H54 (cell line): ENCODE results near the gene PEAR1.

Experiments
- DNase-seq: peaks from one replicate; pipeline ENCODE4 v3.0.0; 2011; ENCODE audit warnings: low spot score, mixed read lengths; ENCODE audit not compliant: insufficient read length
- FAIRE-seq: peaks from 3 replicates; lab custom pipeline; 2011; peaks lifted over from hg19 to GRCh38; lab: Jason Lieb, UNC
- POLR2A ChIP-seq: IDR thresholded peaks from 2 replicates; pipeline ENCODE4 v1.6.1; 2011; ENCODE audit warnings: low read depth, mild to moderate bottlenecking, low read length

Gene PEAR1, protein sequence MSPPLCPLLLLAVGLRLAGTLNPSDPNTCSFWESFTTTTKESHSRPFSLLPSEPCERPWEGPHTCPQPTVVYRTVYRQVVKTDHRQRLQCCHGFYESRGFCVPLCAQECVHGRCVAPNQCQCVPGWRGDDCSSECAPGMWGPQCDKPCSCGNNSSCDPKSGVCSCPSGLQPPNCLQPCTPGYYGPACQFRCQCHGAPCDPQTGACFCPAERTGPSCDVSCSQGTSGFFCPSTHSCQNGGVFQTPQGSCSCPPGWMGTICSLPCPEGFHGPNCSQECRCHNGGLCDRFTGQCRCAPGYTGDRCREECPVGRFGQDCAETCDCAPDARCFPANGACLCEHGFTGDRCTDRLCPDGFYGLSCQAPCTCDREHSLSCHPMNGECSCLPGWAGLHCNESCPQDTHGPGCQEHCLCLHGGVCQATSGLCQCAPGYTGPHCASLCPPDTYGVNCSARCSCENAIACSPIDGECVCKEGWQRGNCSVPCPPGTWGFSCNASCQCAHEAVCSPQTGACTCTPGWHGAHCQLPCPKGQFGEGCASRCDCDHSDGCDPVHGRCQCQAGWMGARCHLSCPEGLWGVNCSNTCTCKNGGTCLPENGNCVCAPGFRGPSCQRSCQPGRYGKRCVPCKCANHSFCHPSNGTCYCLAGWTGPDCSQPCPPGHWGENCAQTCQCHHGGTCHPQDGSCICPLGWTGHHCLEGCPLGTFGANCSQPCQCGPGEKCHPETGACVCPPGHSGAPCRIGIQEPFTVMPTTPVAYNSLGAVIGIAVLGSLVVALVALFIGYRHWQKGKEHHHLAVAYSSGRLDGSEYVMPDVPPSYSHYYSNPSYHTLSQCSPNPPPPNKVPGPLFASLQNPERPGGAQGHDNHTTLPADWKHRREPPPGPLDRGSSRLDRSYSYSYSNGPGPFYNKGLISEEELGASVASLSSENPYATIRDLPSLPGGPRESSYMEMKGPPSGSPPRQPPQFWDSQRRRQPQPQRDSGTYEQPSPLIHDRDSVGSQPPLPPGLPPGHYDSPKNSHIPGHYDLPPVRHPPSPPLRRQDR

DNA sequence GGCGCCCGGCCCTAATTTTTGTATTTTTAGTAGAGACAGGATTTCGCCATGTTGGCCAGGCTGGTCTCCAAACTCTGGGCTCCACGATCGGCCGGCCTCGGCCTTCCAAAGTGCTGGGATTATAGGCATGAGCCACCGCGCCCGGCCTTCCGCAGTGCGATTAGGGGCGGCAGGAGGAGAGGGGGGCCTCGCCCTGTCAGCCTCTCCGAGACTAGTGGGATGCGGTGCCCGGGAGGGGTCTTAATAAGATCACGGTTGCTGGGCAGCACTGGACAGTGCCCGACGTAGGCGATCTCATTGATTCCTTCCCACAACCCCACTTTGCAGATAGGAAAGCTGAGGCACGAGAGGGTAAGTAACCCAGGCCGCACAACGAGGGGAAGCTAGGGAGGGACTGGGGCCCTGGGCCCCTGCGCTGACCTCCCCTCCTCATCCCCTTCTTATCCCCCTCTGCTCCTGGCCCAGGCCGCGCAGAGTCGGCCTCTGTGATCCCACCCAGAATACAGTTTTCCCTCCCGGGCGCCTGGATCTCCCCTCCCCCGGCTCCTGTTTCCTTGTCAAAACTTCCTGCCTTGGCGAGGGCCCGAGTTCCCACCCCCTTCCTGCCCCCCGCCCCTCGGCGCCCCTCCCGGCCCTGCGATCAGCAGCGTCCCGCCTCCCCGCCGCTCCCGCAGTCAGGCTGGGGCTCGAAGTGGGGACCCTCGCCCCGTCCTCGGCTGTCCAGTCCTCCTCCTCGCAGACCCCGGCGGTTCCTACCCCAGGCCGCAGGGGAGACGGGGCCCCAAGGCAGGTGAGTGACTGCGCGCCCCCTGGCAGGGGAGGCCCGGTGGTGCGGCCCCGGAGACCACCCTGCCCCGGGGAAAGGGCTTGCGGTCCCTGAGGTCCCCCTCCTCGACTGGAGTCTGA lies at the start of gene PEAR1:
TSS of gene PEAR1 (plus strand) at position 671 of the 906 bp plus-strand sequence. CDS start 10,209 bp downstream, outside the sequence.
- no peak for DNase-seq
- no peak for FAIRE-seq
- no peak for TF ChIP-seq POLR2A

DNA sequence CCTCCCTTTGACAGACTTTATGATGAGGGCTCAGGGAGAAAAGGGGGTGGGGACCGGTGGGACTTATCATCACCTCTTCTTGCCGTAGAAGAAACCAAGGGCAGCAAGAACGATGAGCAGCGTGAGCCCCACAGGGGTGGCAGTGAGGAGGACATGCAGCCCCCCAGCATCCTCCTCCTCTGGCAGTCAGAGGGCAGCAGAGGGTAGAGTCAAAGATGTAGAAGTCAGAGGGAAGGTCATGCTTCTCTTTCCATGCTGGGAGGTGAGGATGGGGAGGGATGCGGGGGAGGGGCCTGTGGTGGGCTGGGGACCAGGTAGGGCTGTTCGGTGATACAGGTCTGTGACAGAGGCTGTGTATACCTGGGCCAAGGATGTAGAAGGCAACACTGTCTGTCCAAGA lies 49.4 kb upstream of the PEAR1 start:
- DNase-seq (no peak), FAIRE-seq (no peak)
- no peak for TF ChIP-seq POLR2A

DNA sequence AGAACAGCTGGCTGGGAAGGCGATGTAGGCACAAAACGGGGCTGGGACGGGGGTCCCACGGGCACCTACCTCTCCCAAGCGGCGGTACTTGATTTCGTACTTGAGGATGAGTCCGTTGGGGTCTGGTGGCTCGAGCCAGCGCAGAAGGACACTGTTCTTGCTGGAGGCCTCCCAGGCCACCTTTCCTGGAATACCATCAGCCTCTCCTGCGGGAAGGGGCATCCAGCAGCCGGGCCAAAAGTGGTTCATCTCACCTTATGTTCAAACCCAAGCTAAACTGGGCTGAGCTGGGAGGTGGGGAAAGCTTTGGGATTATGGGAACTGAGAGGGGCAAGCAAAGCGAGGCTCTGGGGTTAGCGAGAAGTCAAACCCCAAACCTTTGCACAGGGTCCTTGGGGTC lies 48.9 kb upstream of the PEAR1 start:
- no peak for TF ChIP-seq POLR2A
- DNase-seq = no peak
- FAIRE-seq = no peak

DNA sequence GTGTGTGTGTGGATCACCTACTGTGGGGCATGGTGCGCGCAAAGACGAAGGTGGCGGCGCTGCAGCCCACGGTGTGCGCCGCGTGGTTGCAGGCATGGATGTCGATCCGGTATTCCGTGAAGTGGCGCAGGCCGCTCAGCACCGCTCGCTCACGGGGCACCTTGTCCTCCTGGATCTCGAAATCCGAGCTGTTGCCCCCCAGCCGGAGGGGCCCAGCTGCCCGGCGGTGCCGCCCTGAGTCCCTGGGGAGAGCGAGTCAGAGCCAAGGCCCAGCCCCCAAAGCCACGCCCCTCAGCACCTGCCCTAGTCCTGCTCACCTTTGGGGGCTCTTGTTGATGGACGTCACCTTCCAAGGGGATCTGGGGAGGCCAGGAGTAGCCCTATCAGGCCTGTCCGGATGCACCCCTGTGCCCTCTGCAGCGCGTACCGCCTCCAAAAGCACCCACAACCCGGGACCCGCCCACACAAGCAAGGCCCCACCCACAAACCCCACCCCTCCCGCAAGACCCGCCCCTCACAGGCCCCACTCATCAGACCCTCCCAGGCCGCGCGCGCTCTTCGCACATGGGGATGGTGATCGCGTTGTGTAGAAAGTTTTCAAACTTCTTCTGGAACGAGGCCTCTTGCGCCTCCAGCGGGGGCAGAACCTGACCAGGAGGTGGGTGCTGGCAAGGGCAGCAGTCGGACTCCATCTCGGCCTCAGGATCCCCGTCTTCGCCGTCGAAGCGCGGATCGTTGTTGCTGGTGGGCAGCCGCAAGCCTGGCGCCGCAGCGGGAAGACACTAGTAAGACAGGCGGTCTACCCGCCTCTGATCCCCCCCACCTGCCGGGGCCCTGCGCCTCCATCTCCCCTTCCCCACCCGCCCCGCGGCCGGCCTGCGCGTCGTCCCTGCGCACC lies 48.2 kb upstream of the PEAR1 start:
- FAIRE-seq (no peak), DNase-seq (no peak)
- TF ChIP-seq POLR2A = no peak

DNA sequence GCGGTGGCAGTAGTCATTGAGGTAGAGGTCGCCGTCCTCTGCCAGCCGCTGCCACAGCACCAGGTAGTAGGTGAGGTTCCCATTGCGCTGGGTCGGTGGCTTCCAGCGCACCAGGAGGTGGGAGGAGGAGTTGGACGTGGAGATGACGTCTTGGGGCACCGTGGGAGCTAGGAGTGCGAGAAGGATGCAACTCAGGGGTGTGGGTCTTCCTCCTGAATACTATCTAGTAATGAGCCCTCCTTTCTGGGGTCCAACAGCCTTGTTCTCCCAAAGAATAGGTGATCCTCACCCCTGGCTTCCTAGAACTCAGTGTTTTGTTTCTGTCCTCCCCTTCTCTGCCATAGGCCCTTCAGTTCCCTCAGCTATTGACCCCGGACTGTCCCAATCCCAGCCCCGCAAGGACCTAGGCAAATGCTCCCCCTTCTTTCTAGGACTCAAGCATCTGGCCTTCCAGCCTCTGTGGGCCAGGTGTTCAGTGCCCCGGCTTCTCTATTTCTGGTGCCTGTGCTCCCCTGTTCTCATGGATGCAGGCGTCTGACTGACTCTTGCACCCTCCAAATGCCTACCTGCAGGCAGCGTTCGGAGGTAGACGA lies 47.5 kb upstream of the PEAR1 start:
- TF ChIP-seq POLR2A = no peak
- FAIRE-seq = no peak
- DNase-seq = no peak

DNA sequence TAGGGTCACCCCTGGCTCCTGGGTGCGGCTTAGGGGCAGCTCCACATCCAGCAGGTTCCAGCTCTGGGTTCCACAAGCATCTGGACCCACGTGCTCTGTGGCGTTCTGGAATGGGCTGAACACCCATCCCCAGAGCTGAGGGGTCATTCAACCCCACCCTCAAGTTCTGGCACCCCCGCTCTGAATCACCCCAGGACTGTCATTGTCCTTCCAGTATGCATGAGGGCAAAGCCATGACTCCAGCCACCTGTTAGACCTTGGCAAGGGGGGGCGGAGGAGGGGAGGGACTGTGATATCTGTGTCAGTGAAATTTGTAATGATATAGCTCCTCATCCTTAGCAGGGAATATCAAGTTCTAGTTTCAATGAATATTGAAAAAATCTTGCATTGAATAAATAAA lies 46.9 kb upstream of the PEAR1 start:
- DNase-seq (no peak), FAIRE-seq (no peak)
- no peak for TF ChIP-seq POLR2A

DNA sequence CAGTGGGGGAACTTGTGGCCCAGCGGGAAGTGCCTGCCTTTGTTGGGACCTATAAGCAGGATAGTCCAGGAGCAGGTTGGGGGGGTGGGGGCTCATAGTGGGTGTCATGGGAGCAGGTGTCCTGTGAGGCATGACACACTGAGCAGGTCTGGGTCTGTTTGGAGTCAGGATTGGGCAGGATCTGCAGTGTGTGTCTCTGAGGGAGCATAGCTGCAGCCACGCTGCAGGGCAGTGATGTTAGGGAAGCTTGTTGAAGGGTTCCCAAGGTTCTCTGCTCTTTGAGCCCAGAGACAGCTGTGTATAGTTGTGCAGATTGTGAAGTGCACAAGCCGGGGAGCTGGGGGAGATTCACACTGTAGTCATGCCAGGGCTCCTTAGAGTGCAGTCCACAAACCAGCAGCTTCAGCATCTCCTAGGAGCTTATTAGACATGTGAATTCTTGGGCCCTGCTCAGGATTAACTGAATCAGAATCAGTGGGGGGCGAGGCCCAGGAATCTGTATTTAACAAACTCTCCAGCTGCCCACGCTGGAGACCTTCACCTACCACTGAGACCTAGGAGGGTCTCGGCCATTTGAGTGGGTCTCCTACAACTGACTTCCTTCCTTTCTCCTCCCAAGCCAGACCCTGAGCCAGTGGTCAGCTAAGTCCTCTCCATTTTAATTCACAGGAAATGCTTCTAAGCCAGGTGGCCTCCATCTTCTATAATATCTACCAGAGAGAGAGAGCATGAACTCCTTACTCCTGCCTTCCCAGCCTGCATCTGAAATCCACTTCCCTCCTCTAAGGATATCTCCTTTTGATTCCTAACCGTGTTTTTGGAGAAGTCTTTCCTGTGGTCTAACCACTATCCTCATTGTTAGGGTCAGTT lies 45.7 kb upstream of the PEAR1 start:
- TF ChIP-seq POLR2A = no peak
- FAIRE-seq = no peak
- no peak for DNase-seq

DNA sequence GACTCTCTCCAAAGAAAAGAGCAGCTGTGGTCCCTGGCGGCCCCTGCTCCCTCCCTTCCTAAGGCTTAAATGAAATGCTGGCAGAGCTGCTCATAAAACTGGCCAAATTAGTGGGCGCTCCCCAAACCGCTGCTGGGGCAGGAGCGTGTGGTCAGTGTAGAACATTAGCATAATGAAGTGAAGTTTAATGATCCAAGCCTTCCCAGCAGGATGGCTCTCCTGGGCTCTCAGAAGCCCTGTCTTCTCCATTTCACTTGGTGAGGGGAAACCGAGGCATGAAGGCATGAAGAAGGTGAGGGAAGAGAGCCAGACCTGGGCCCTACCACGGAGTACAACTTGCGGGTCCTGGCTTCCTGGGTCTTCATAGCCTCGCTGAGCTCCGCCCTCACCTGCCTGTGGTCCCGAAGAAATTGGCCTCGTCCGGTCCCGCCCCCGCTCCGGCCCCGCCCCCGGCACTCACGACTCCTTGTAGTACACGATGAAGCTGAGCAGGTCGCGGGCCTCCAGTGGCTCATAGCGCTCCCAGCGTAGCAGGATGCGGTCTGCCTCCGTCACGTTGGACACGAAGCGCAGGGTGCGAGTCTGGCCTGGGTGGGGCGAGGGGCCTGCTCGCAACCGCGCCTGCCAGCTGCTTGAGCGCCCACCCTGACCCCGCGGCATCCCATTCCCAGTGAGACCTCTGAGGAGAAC lies 44.9 kb upstream of the PEAR1 start:
- no peak for TF ChIP-seq POLR2A
- FAIRE-seq (no peak), DNase-seq (no peak)

DNA sequence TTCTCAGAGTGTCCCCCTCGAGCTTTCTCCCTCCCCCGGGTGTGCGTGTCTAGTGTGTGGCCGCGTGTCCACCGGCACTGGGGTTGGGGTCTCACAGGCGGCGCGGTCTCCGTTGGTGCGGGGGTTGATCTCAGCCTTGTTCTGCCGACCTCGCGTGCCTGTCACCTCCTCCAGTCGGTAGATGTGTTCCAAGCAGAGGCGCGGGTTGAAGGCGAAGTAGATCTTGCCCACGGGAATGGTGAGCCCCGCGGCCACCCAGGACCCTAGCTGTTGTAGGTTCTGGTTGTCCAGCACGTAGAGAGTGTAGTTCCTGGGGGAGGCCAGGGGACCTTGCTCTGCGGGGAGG lies 44.4 kb upstream of the PEAR1 start:
- no peak for DNase-seq
- no peak for FAIRE-seq
- TF ChIP-seq POLR2A = no peak

DNA sequence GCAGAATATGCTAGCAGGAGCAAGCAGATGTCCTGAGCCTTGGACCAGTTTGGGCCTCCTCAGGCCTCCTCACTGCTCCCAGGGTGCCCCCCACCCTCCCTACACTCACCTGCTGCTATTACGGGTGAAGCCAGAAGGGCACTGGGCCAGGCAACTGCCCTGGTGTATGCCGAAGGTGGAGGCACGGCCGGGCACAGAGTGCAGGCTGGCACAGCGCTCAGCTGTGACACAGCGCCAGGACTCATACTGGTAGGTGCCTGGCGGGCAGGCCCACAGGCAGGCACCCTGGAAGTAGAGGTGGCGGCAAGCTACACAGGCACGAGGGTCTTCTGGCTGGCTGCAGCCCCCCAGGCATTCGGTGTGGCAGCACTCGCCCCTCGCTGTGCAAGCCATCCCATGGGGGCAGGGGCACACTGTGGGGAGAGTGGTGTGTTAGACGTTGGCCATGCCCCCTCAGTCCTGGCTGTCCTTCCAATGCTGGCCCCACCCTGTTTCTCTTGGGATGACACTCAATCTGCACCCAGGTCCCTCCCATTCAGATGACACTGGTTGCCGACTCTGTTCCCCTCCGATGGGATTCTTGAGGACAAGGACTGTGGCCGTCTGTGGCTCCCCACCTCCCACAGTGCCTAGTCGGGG lies 41.6 kb upstream of the PEAR1 start:
- DNase-seq = no peak
- TF ChIP-seq POLR2A = no peak
- no peak for FAIRE-seq
